ENCODE results near the gene FNDC10.

DNA sequence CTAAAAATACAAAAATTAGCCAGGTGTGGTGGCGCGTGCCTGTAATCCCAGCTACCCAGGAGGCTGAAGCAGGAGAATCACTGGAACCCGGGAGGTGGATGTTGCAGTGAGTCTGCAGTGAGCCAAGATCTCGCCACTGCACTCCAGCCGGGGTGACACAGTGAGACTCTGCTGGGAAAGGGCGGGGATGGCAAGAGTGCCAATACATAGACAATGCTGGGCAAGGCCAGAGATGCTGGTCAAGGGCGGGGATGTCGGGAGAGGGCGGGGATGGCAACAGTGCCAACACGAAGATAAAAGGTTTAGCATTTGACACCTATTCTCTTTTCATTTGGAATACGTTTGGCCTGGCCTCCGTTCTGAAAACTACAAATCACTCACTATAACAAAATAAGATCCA is 36.2 kb downstream of the FNDC10 start:
- TF ChIP-seq, protein P1, sequence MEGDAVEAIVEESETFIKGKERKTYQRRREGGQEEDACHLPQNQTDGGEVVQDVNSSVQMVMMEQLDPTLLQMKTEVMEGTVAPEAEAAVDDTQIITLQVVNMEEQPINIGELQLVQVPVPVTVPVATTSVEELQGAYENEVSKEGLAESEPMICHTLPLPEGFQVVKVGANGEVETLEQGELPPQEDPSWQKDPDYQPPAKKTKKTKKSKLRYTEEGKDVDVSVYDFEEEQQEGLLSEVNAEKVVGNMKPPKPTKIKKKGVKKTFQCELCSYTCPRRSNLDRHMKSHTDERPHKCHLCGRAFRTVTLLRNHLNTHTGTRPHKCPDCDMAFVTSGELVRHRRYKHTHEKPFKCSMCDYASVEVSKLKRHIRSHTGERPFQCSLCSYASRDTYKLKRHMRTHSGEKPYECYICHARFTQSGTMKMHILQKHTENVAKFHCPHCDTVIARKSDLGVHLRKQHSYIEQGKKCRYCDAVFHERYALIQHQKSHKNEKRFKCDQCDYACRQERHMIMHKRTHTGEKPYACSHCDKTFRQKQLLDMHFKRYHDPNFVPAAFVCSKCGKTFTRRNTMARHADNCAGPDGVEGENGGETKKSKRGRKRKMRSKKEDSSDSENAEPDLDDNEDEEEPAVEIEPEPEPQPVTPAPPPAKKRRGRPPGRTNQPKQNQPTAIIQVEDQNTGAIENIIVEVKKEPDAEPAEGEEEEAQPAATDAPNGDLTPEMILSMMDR (IDR thresholded peaks at IDR 0.05), result no peak
- no peak for TF ChIP-seq POLR2A (IDR thresholded peaks at IDR 0.05)
